OCI-LY1 (cell line): ENCODE results near the gene XYLT1.

Source experiments
- H2AFZ ChIP-seq: fragments of 200-600 bp; sonication (generic), shearing (Covaris generic); 2 replicates; pipeline ENCODE4 v1.6.0; 2014; ENCODE audit warnings: antibody characterized with exemption, mild to moderate bottlenecking, low read length
- H3F3A ChIP-seq: fragments of 200-600 bp; sonication (generic), shearing (Covaris generic); 2 replicates; pipeline ENCODE4 v1.6.0; 2014; ENCODE audit warnings: mild to moderate bottlenecking, antibody characterized with exemption, low read length, moderate library complexity; ENCODE audit not compliant: insufficient read depth
- H3K27ac ChIP-seq: fragments of 200-600 bp; sonication (generic); 2 replicates; pipeline ENCODE4 v1.5.1; 2014; ENCODE audit warnings: low read length, mixed run types, mild to moderate bottlenecking, low read depth; ENCODE audit not compliant: poor library complexity, severe bottlenecking
- H3K27me3 ChIP-seq: fragments of 200-600 bp; sonication (generic); 2 replicates; pipeline ENCODE4 v1.6.0; 2014; ENCODE audit warnings: antibody characterized with exemption, mild to moderate bottlenecking, low read length, moderate library complexity; ENCODE audit not compliant: insufficient read depth
- H3K36me3 ChIP-seq: fragments of 200-600 bp; sonication (generic); 2 replicates; pipeline ENCODE4 v1.6.1; 2014; ENCODE audit warnings: mild to moderate bottlenecking, antibody characterized with exemption, low read length, moderate library complexity, mixed read lengths; ENCODE audit not compliant: insufficient read depth
- H3K4me1 ChIP-seq: fragments of 200-600 bp; sonication (generic); 2 replicates; pipeline ENCODE4 v1.5.1; 2014; ENCODE audit warnings: mild to moderate bottlenecking, low read length, moderate library complexity; ENCODE audit not compliant: insufficient read depth, severe bottlenecking
- H3K4me2 ChIP-seq: fragments of 200-600 bp; sonication (generic), shearing (Covaris generic); 2 replicates; pipeline ENCODE4 v1.6.1; 2014; ENCODE audit warnings: low read length
- H3K4me3 ChIP-seq: fragments of 200-600 bp; sonication (generic); 2 replicates; pipeline ENCODE4 v1.5.1; 2014; ENCODE audit warnings: low read length, low read depth, mild to moderate bottlenecking, mixed read lengths; ENCODE audit not compliant: poor library complexity, severe bottlenecking
- H3K79me2 ChIP-seq: fragments of 200-600 bp; shearing (Covaris generic); 2 replicates; pipeline ENCODE4 v1.6.1; 2016; ENCODE audit warnings: mixed run types, low read length, mixed read lengths; ENCODE audit not compliant: insufficient read depth
- H3K9ac ChIP-seq: fragments of 200-600 bp; sonication (generic), shearing (Covaris generic); 2 replicates; pipeline ENCODE4 v1.6.1; 2014; ENCODE audit warnings: mild to moderate bottlenecking, low read length, mixed read lengths
- H3K9me2 ChIP-seq: fragments of 200-600 bp; sonication (generic), shearing (Covaris generic); 2 replicates; pipeline ENCODE4 v1.6.1; 2014; ENCODE audit warnings: low read depth, mild to moderate bottlenecking, low read length, mixed read lengths
- H3K9me3 ChIP-seq: fragments of 200-600 bp; shearing (Covaris generic); 2 replicates; pipeline ENCODE4 v1.6.1; 2014; ENCODE audit warnings: low read length, mixed read lengths
- H4K20me1 ChIP-seq: fragments of 200-600 bp; sonication (generic), shearing (Covaris generic); 2 replicates; pipeline ENCODE4 v1.6.0; 2016; ENCODE audit warnings: mild to moderate bottlenecking, low read length; ENCODE audit not compliant: insufficient read depth
- CTCF ChIP-seq: fragments of 200-600 bp; sonication (generic), shearing (Covaris generic); IDR thresholded peaks from 2 replicates; pipeline ENCODE4 v1.5.1; 2017; ENCODE audit warnings: mild to moderate bottlenecking, antibody characterized with exemption, low read length, moderate library complexity, mixed read lengths
- EZH2 ChIP-seq: fragments of 200-600 bp; sonication (generic), shearing (Covaris generic); IDR thresholded peaks from 2 replicates; pipeline ENCODE4 v1.8.0; 2017; ENCODE audit warnings: borderline replicate concordance, mixed run types, mild to moderate bottlenecking, antibody characterized with exemption, low read length, moderate library complexity, mixed read lengths

XYLT1 gene

GRCh38 chr16:17076818-17077498 lies 393.8 kb downstream of the XYLT1 start:
- H3K9ac ChIP-seq = no peak overlapping the region
- H3K4me1 ChIP-seq = no peaks in the 10 kb centered on the region
- no peaks in the 10 kb centered on the region for H3K9me3 ChIP-seq
- no peaks in the 10 kb centered on the region for H3K36me3 ChIP-seq
- TF ChIP-seq CTCF = no peak
- no peak for TF ChIP-seq EZH2
- no peaks in the 10 kb centered on the region for H4K20me1 ChIP-seq
- no peak overlapping the region for H3K4me3 ChIP-seq
- H3K9me2 ChIP-seq = no peaks in the 10 kb centered on the region
- H2AFZ ChIP-seq = no peak overlapping the region
- H3K4me2 ChIP-seq = no peak overlapping the region
- H3K79me2 ChIP-seq = no peaks in the 10 kb centered on the region
- H3F3A ChIP-seq = no peaks in the 10 kb centered on the region
- no peak overlapping the region for H3K27ac ChIP-seq
- no peaks in the 10 kb centered on the region for H3K27me3 ChIP-seq

- Histone ChIP-seq H3K79me2 (no peaks in the 10 kb centered on the region), H3K9me2 (no peaks in the 10 kb centered on the region), H3K9ac (no peak overlapping the region), H3F3A (no peaks in the 10 kb centered on the region), H3K4me2 (no peak overlapping the region), H3K27me3 (no peaks in the 10 kb centered on the region), H3K36me3 (no peaks in the 10 kb centered on the region), H3K4me3 (no peak overlapping the region), H2AFZ (no peak overlapping the region), H3K4me1 (peaks cover under 1% of the 10 kb centered on the region), H3K9me3 (no peaks in the 10 kb centered on the region), H3K27ac (no peak overlapping the region), H4K20me1 (no peaks in the 10 kb centered on the region)
- TF ChIP-seq CTCF (no peak), EZH2 (no peak)
Observed at GRCh38 chr16:17076092-17076754, 394.5 kb downstream of the XYLT1 start.

- Histone ChIP-seq H3K27ac (no peak overlapping the region), H3K4me3 (no peak overlapping the region), H3K4me2 (no peak overlapping the region), H3K9me3 (no peaks in the 10 kb centered on the region), H3F3A (no peaks in the 10 kb centered on the region), H3K9ac (no peak overlapping the region), H3K9me2 (no peaks in the 10 kb centered on the region), H2AFZ (no peak overlapping the region), H3K4me1 (peaks cover 27% of the 10 kb centered on the region), H3K79me2 (no peaks in the 10 kb centered on the region), H3K36me3 (no peaks in the 10 kb centered on the region), H4K20me1 (no peaks in the 10 kb centered on the region), H3K27me3 (no peaks in the 10 kb centered on the region)
- TF ChIP-seq EZH2 (no peak), CTCF (no peak)
Observed at GRCh38 chr16:17072104-17072503, 398.7 kb downstream of the XYLT1 start.
